HG03196 (cell line): Measurements from ENCODE around the gene NR1H4.
"Not testable (repeated sequence)": the region's sequence is repeated elsewhere in the genome, so short reads cannot be mapped to it uniquely, and the experiment has no call there.

Source experiments
- ATAC-seq: cut with Tn5 transposase; IDR thresholded peaks from one replicate; pipeline ENCODE4 v1.9.1; 2021; ENCODE audit not compliant: unreplicated experiment

The NR1H4 gene

DNA sequence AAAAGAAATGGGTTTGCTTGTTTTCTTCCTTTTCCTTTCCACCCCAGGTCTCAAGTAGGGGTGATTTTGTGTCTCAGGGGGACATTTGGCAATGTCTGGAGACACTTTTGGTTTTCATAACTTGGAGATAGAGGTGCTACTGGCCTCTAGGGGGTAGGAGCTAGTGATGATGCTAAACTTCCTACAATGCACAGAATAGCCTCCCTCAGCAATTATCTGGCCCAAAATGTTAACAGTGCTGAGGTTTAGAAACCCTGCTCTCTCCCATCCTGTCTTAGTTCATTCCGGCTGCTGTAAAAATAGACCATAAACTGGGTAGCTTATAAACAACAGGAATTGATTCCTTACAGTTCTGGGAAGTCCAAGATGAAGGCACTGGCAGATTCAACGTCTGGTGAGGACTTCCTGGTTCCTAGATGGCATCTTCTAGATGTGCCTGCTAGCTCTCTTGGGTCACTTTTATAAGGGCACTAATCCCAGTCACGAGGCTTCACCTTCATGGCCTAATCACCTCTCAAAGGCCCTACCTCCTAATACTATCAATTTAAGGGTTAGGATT, 92.4 kb downstream of the NR1H4 start:
- ATAC-seq = no peak

GRCh38 chr12:100566887-100567637, 93.4 kb downstream of the NR1H4 start:
- ATAC-seq = peak; percentile 95

- ATAC-seq = peak; percentile 26
These were observed 94.3 kb downstream of the NR1H4 start for GRCh38 chr12:100567945-100568344.

DNA sequence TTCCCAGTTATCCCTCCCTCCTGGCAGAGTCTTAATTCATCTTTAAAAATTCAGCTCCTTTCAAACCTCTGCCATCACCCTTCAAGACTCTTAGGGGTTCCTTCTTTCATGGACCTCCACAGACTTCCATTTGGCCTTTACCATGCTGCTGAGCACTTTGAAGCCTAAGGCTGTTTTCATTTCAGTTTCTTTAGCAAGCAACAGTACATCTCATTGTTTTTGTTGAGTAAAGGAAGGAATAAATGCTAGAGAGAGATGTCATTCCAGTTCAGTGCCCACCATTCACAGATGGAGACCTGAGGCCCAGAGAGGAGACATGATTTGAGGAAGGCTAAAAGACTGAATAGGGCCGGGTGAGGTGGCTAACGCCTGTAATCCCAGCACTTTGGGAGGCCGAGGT, 98.5 kb downstream of the NR1H4 start:
- ATAC-seq = no peak

DNA sequence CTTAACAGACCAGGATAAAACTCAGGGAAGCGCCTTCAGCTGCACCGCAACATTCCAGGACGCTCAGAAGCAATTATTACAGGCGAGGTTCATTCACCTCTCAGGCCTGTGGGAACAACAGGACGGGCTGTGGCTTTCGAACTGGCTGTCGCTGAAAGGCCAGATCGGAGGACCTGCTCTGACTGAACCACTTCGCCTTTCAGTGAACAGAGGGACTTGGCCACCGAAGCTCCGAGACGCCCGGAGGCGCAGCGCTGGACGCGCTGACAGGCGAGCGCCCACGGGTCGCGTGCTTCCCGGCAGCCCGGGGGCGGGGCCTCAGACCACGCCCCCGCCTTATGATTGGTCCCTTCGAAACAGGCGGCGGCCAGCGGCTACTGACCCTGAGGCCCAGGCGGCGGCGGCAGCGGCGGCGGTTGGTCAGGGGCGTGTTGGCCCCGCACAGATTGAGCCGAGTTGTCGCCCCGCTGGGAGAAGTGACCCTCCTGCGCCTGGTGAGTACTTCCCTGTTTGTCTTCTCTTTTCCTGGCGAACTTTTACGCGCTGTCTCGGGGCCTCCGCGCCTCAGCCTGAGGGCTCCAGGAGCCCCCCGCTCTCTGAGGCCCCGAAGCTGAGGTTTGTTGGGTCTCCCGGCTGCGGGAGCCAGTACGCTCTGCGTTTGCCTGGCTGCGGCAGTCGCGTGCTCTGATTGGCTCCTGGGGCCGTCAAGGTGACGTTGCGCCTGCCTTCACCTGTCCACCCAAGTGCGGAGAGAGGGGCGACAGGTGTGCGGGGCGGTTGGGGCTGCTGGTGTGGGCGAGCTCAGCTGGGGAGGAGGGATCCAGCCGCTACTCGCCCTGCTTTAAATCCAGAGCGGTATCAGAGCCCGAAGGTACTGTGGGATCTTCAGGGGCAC, 99.9 kb downstream of the NR1H4 start, which contains the start of gene GAS2L3:
Gene GAS2L3, plus strand, starts transcription at position 393 of the 895 bp plus-strand sequence. CDS start 21,221 bp downstream, outside the sequence.
- ATAC-seq = peak; percentile 98

DNA sequence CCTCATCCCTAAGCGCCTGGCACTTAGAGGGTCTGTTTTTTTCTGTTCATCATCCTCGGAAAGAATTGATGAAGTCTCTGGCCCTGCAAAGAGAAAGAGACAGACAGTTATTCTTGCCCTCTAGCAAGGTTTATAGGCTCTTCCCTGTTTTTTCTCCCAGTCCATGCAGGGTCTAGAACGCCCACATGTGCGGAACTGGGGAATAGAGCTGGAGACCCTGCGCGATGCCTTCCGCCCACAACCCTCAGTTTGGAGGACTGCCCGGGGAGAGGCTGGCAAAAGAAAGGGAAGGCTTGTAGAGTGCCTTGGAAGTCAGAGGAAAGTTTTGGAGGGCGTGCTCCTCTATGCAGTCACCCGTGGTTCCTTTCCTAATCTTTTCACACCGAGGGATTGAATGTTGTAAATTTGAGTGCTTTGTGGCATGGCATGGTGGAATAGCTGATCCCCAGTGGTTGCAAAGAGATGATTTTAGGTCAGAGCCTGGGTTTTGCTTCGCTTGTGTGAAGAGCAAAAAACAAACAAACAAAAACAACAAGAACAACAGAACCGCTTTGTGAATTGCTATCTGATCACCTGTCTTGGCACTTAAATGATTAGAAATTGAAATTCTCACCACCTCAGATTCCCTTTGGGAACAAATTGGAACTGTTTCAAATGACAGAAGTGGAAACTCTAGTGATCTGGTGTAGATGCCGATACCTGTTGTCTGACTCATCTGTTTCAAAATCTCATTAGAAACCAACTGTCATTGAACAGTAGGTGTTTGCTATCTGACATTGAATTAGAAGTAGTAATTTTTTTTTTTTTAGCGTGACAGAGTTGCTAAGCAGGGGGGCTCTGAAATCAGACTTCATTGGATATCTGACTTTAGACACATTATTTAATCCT, 100.8 kb downstream of the NR1H4 start:
- ATAC-seq = peak; percentile 6

GRCh38 chr12:100576331-100577036, 102.8 kb downstream of the NR1H4 start:
- no peak for ATAC-seq

DNA sequence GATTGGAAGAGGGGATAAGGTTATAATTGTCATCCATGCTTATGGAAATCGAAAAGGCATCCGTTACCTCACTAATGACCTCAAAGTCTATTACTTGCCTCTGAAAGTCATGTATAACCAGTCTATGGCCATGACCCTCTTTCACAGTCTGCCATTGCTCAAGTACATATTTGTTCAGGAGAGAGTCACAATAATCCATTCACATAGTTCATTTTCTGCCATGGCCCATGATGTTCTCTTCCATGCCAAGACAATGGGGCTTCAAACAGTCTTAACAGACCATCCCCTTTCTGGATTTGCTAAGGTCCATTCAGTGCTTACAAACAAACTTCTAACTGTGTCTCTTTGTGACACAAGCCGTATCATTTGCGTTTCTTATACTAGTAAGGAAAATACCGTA, 105.3 kb downstream of the NR1H4 start:
- no peak for ATAC-seq

- no peak for ATAC-seq
These were observed 106.2 kb downstream of the NR1H4 start for GRCh38 chr12:100579844-100580243.

DNA sequence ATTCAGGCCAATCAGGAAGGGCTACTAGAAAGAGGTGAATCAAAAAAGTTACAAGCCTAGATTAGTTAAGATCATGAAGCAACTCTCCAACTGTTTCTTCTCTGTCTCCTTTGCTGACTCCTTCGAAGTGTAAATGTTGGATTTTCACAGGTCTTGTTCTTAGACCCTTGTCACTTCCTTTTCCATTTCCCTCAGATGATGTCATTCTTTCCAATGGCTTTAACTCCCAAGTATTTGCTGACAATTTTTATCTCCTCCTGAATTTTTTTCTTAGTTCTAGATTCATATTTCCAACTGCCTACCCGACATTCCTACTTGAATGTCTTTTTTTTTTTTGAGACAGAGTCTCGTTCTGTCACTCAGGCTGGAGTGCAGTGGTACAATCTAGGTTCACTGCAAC, 110.6 kb downstream of the NR1H4 start:
- ATAC-seq = no peak

DNA sequence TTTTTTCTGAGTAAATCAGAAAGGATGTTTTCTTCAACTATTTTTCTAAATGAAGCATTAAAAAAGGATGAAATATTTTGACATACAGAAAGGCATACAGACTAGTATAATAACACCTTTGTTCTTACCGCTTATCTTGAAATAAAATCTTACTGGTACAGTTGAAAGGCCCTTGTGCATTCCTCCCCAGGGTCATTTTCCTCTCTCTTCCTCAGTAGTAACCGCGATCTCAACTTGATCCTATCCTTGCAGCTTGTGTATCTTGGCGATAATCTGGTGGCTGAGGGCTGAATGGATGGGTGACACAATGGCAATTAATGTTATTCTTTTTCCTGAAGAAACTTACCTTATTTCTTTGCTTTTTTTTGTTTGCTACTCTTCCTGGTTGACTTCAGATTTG, 118.3 kb downstream of the NR1H4 start:
- ATAC-seq = no peak

GRCh38 chr12:100593490-100593889, 119.8 kb downstream of the NR1H4 start:
- no peak for ATAC-seq

- no peak for ATAC-seq
These were observed 128.0 kb downstream of the NR1H4 start for GRCh38 chr12:100601626-100602025.

- not testable (repeated sequence) for ATAC-seq
These were observed 129.3 kb downstream of the NR1H4 start for GRCh38 chr12:100602997-100603396.

- ATAC-seq = no peak
These were observed 135.1 kb downstream of the NR1H4 start for GRCh38 chr12:100608776-100609175.

DNA sequence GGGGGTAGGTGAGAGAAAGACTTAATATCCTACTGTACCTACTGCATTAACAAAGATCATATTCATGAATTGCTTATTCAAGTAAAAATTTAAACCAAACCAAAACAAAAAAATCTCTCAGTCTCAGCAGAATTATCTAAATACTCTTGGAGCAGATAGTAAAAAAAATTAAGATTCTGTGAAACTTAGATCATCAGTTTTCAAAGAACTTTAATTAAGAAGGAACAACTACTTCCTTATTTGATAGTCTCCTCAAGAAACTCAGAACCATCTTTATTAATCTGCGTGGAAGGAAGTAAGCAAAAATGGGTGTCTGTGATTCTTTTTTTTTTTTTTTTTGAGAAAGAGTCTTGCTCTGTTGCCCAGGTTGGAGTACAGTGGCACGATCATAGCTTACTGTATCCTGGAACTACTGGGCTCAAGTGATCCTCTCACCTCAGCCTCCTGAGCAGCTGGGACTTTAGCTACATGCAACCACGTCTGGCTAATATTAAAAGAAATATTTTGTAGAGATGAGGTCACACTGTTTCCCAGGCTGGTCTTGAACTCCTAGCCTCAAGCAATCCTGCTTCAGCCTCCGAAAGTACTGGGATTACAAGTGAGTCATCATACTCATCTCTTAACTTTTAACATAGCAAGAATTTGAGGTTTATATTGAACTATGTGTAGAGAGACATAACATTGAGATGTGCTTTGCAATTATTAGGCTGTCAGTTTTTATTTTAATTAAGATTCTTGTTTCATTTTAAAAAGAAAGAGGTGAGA, 137.2 kb downstream of the NR1H4 start:
- no peak for ATAC-seq

DNA sequence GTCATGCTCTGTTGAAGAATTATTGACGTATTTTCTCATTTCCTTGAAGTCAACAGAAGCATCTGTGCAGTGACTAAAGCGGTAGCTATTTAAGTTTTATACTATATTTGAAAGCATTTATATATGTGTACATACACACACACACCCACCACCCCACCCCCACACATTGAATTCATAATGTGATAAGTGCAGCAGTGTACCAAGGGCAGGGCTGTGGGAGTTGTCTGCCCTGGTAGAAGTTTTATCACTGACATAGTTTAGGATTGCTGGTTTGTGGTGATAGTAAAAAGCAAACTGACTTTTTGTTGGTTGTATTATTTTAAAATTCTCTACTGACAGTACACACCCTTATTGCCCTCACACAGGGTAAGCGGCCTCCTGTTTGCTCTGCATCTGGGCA, 138.9 kb downstream of the NR1H4 start:
- ATAC-seq = no peak
